HG03159 (cell line): Measurements from ENCODE around the gene PLEKHG2.

ENCODE experiments used
- ATAC-seq: cut with Tn5 transposase; IDR thresholded peaks from one replicate; pipeline ENCODE4 v1.9.1; 2021; ENCODE audit warnings: mild to moderate bottlenecking, moderate library complexity; ENCODE audit not compliant: unreplicated experiment

The PLEKHG2 gene

GRCh38 chr19:39385629-39386411, 26.6 kb upstream of the PLEKHG2 start:
- ATAC-seq, result no peak

GRCh38 chr19:39386557-39386956, 25.9 kb upstream of the PLEKHG2 start:
- no peak for ATAC-seq

GRCh38 chr19:39388657-39389056, 23.8 kb upstream of the PLEKHG2 start:
- ATAC-seq, result no peak

DNA sequence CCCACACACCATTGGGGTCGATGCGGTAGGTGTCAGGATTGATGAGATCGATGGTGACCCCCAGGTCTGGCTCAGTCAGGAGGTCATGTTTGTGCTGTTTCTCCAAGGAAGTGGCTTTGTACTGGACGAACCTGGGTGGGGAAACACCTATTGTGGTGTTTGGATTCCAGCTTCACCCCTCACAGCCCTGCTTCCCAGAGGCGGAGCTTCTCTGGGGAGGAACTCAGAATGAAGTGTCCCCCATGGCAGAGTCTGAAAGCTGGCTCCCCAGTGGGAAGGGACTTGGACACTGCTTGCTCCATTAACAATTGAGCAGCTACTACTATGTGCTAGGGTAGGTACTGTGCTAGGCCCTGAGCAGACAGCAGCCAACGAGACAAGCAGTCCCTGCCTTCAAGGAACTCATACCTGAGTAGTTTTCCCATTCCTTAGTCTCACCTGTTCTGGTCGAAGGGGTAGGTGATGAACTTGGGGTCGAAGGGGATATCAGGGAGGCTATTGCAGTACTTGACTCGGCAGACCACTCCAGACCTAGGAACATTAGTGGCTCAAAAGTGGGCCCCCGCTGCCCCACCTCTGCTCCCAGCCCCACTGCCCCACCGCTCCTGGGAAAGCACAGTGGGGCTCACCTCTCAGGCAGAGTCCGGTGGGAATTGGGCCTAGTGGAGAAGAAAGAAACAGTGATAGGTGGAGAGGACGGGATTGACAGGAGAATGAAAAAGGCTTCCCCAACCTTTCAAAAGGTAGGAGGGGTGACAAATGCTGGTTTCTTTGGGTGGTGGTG, 22.6 kb upstream of the PLEKHG2 start:
- no peak for ATAC-seq

DNA sequence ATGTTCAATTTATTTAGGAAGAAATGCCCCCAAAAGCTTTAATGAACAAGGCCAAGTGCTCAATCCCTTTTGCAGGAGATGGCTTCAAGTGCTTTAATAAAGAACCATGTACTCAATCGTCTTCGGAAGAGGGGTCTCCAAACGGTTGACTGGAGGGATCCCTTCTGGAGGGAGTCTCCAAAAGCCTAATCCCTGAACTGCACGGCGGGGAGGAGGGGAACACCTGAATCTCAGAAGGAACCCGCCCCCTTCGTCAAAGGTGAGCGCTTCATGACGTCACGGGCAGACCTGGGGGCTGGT, 22.1 kb upstream of the PLEKHG2 start:
- no peak for ATAC-seq

- peak; percentile 89 for ATAC-seq
Measured at GRCh38 chr19:39390751-39391437, 21.6 kb upstream of the PLEKHG2 start, which contains the start of the genes MED29 and PAF1. MED29 (plus strand) TSS chr19:39391378; CDS start chr19:39391423, 45 bp downstream. PAF1 (minus strand) TSS chr19:39391106; CDS start chr19:39390864, 242 bp downstream.

DNA sequence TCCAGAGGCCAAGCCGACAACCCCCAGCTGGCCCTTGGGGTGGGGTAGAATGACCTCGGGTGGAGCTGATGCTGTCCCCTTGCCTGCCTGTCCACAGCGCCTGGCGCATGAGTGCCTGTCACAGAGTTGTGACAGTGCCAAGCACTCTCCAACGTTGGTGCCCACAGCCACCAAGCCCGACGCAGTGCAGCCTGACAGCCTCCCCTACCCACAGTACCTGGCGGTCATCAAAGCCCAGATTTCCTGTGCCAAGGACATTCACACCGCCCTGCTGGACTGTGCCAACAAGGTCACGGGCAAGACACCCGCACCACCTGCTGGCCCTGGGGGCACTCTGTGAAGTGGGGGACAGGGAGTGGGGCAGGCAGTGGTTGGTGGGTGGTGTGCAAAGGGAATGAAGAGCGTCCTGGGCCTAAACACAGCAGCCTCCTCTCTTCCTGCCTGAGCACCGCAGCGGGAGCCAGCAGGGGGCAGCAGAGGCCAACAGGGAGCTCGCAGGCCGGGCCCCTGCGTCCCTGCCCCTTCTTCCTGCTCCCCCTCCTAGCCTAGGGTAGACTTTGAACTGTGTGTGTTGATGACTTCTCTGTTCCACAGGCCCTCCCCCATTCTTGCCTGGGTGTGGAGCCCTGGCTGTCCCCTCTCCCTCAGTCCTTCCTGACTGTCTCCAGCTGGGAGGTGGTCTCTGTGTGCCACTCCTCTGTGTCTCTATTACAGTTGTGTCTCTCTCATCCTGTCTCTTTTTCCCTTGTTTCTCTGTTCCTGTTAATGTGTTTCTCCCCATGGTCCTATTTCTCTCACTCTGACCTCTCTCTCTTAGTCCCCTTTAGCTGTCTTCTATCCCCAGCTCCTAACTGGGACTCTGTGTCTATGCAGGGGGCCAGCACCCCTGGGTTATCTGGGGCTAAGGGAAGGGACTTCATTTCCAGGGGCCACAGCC, 14.8 kb upstream of the PLEKHG2 start:
- ATAC-seq, result no peak

- ATAC-seq, result no peak
Measured at GRCh38 chr19:39398297-39398864, 14.1 kb upstream of the PLEKHG2 start.

DNA sequence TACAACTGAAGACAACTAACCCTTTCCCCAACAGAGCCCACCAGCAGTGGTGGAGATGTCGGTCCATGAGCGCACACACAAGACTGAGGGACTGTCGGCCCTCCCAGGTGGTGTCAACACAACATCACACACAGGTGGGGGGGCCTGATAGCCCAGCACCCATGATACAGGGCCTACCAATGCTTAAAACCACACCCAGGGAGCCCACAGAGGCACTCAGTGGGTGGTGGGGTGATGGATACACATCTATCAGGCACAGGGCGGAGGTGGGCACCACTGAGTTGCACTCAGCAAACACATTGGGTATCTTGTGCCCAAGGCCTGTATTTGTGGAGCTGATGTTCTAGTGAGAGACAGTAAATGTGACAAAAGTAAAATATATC, 12.8 kb upstream of the PLEKHG2 start:
- ATAC-seq, result no peak

- ATAC-seq, result no peak
Measured at GRCh38 chr19:39400061-39400460, 12.4 kb upstream of the PLEKHG2 start.

GRCh38 chr19:39401070-39401548, 11.4 kb upstream of the PLEKHG2 start:
- no peak for ATAC-seq

GRCh38 chr19:39401549-39402345, 10.7 kb upstream of the PLEKHG2 start:
- no peak for ATAC-seq

GRCh38 chr19:39402346-39403300, 9.8 kb upstream of the PLEKHG2 start:
- ATAC-seq, result no peak

GRCh38 chr19:39403331-39404312, 8.8 kb upstream of the PLEKHG2 start:
- ATAC-seq, result peak; percentile 27

DNA sequence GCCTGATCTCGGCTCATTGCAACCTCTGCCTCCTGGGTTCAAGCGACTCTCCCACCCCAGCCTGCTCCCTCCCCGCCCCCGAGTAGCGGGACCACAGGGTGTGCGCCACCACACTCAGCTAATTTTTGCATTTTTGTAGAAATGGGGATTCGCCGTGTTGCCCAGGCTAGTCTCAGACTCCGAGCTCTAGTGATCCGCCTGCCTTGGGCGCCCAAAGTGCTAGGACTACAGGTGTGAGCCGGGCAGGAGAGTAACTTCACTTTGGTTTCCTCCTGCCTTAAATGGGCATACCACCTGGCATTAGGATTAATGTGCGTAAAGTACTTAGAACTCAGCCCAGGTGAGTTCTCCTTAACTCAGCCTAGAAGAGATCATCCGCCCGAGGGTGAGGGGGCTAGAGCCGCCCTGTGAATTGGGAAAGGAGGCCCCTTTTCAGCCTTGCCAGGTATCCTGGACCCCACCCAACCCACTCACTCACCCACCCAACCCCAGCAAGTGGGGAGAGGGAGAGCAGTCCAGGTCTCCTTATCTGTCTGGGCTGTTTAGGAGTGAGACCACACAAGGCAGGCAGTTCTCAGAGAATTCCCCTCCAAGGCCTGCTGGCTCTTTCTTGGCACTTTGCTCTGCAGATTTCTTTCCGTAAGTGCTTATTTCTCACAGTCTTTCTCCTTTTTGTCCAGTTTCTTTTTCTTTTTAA, 7.1 kb upstream of the PLEKHG2 start:
- ATAC-seq, result no peak

DNA sequence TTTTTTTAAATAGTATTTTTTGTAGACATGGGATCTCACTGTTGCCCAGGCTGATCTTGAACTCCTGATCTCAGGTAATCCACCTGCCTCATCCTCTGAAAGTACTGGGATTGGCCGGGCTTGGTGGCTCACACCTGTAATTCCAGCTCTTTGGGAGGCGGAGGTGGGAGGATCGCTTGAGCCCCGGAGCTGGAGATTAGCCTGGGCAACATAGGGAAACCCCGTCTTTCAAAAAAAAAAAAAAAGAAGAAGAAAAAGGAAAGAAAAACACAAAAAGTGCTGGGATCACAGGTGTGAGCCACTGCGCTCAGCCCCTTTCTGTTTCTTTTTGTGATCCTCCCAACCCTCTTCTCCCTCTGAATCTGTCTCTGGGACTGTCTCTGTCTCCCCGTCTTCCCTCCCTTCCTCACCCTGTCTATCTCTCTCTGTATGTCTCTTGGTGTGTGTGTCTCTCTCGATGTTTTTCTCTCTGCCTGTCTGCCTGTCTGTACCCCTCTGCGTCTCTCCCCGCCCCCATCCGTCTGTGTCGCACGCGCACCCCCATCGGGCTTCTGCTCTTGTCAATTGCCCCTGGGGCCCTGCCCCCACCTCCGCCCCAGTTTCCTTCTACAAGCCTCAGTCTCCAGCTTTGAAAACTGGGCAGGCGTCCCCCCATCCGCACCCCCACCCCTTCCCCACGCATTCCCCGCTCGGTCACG, 6.4 kb upstream of the PLEKHG2 start:
- no peak for ATAC-seq
